ENCODE data around the gene SLC22A23.
"Not testable (repeated sequence)": the region's sequence is repeated elsewhere in the genome, so short reads cannot be mapped to it uniquely, and the experiment has no call there.

SLC22A23 gene

DNA sequence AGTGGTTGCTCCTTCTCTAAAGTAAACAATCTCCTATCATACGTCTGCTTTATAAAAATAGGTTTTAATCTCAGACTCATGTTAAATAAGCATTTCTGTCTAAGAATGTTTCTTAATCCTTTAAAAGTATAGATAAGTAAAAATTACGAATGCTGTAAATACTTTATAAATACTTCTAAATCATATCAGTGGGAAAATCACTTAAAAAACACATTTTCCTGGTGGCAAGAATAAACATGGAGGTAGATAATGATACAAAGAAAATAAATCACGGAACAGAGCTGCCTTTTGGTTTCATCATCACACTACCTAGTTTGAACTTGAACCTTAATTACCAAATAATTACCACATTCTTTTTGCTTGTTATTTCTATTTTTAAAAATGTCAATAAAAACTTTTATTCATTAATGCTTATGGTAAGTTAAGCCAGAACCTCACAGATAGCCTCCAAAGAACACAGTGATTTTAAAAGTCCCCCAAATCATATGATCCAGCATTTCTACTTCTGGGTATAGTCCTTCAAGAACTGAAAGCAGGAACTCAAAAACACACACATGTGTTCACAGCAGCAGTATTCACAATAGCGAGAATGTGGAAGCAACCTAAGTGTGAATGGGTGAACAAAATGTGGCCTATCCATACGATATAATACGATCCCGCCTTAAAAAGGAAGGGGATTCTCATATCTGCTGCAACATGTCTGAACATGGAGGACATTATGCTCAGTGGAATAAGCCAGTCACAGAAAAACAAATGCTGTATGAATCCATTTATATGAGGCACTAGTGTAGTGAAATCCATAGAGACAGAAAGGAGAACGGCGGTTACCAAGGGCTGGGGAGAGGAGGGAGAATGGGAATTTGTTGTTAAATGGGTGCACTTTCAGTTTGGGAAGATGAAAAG is 72.4 kb downstream of the SLC22A23 start:
- no peak for DNase-seq (ENCODE audit: low read depth)

DNA sequence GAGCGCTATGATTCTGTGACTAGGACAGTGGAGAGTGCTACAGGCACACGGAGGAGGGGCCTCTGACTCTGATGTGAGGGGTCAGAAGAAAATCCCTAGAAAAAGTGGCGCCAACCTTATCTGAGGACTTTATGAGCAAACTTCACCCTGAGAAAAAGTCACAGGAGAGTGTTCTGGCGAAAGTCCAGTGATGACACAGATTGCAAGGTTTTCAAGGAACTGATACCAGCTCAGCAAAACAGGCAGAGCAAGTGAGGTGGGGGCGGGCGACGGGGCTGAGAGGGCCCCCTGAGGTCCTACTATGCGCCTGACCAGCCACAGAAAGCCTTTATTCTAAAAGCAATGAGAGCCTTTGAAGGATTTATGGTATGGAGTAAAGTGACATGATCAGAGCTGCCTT is 73.3 kb downstream of the SLC22A23 start:
- DNase-seq (ENCODE audit: low read depth) = peak; percentile 22

DNA sequence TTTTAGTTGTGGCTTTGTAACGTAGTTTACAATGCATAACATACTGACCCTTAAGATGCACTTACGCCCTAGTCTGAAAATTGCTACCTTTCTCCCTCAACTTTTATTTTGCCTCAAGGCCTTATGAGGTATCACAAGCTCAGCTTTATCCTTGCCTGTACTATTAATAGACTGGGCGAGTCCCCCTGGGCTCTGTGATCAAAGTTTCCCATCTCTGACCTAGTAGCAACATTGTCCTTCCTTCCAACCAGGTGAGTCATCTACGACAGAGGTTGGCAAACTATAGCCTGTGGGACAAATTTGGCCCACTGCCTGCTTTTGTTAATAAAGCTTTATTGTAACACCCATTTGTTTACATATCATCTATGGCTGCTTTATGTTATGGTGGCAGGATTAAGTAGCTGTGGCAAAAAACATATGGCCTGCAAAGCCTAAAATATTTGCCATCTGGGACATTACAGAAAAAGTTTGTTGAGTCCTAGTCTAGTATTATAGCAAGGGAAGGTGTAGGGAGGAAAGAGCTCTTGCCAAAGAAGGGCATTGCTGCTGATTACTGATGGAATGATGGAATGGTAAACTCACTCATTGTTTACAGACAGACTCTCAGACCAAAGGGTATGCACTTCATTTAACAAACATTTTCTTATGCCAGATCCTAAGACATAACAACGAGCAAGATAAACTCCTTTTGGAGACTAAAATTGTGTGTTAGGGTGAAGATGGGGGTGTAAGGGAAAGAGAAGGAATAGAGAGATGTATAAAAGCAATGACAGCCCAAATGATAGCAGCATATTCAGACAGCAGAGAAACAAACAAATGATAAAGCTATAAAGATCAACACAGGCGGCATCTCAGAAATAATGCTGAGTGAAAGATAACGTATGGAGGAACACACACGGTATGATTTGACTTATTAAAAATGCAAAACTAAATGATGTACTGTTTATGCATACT is 74.2 kb downstream of the SLC22A23 start:
- no peak for DNase-seq (ENCODE audit: low read depth)

DNA sequence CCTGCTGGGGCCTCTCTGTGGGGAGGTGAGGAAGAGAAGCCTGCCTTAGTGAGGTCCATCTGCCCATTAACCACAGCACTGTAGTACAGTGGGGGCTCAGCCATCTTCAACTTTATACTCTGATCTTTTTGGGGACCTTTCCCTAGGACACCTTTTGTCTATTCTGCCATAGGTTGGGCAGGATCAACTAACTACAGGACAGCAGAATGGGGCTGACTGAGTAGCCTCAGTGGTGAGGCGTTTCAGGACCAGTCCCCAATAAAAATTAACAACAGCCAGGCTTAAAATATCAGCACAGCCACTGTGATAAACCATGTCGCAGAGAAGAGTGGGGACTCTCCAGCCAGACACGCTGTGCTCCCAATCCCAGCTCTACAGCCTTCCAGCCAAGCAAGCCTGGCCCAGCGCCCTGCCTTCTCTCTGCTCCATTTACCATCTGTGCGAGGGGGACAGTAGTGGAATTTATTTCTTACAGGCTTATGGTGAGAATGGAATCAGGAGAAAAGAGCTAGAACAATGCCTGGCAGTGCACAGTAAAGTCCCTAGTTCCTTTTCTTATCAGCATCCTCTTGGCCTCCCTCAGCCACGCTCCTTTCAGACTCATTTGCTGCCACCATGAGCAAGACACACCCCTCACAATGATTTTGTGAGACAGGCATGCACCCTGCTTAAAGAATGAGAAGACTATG is 75.5 kb downstream of the SLC22A23 start:
- DNase-seq (ENCODE audit: low read depth) = no peak

DNA sequence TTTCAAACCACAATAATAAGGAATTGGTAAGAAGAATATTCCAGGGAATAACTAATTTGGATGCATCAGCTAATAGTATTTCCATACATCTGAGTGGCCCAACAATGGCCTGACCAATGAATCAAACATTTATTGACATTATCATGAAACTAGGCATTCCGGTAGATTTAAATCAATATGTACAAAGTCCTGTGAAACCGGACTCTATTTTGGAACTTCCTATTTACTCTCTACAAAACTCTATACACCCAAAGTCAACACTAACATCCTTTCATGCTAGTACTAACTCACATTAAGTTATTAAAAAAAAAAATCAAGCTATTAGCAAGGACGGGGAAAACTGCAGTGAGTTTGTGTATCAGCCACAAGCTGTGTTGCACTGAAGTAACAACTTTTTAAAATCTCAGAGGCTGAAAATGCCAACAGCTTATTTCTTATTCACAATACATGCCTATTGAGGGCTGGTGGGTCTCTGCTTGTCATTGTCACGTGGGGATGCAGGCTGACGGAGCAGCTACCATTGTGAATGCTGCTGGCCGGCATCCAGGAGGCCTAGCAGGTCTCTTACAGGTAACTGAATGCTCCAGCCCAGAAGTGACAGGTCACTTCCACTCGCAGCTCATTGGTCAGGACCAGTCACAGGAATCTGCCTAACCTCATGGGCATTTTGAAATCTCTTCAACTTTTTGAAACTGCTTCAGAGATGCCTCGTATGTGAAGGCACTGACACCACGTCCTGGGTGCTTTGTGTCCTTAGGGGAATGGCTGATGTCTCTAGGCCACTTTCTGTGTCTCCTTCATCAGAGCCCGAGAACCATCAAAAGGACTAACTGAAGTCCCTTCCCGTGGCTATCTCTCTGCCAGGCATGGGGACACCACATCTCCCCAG is 76.3 kb downstream of the SLC22A23 start:
- DNase-seq (ENCODE audit: low read depth) = no peak

DNA sequence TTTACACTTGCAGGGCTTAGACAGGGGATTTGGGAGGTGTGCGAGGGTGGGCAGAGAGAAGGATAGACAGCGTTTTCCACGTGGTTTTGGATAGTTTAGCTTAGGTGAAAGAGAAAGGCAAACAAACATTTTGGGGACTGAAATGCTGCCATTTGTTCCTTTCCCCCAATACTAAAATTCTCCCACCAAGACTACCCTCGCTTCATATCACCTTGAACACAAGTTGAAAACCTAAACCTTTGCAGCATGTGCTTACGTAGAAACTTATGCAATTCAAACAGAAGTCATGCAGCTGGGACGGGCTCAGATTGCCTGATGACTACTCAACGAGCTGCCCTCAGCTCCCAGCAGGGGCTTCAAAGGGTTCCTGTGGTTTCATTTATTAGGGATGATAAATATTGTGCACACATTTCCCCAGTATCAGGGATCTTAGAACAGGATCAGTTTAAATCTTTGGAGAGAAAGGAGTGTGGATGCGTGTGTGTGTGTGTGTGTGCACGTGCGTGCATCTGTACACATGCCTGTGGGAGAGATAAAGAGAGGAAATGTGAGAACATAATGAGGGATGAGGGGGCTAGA is 77.3 kb downstream of the SLC22A23 start:
- DNase-seq (ENCODE audit: low read depth) = no peak

DNA sequence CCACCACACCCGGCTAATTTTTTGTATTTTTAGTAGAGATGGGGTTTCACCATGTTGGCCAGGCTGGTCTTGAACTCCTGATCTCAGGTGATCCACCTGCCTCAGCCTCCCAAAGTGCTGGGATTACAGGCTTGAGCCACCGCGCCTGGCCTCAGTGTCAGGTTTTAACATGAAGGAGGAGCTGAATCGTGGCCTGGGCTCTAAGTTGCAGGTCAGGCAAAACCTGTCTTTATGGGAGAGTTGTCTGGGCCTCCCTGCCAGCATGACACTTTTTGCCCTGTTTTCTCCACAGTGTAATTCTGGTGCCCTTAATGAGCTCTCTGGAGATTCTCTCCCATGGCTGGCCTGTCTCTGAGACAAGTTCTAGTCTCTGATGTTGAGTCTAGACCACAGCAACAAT is 78.0 kb downstream of the SLC22A23 start:
- not testable (repeated sequence) for DNase-seq (ENCODE audit: low read depth)

DNA sequence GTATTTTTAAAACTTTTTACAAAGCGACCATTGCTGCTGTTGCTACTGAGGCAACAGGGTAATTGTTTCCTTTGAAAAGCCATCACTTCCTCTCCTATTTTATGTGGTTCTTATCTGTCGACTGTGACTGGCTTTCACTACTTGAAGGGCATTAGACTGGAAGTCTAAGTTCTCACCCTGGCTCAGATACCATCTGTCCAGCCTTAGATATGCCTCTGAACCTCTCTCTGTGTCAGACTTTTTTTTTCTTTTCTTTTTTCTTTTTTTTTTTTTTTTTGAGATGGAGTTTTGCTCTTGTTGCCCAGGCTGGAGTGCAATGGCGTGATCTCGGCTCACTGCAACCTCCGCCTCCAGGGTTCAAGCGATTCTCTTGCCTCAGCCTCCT is 78.5 kb downstream of the SLC22A23 start:
- DNase-seq (ENCODE audit: low read depth) = not testable (repeated sequence)

DNA sequence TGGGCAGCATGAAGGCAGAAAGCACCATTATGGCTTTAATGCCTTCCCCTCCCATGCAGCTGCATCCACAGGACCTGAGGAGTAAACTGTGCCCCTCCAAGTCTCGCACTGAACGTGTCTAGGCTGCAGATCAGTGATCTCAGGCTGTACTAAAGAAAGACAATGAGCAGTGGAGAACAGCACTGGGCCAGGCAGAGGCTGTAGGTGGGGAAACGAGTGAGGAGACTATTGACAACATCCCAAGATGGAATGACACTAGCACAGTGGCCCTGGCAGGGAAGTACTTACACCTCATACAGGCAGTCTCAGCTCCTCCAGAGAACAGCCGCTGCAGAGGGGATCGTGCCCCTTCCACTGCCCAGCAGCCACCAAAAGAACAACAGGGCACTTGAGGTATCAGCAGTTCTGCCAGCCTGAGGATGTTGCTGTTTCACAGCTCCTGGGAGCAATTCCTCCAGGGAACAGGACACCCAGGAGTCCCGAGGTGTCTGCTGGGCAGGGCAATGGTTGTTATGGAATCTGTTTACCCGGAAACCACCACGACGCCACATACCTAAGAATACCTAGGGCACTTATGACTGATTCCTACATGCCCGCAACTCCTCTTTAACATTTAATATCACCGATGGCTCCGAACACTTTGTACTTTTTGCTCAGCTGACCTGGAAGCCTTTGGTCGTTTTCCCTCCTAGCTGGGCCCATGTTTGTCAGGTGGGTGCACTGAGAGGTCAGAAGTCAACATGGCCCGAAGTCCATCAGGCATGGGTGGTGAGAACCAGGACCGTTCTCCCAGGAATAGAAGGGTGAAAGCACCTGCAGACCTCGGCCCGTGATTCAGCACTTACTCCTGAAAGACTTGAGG is 79.1 kb downstream of the SLC22A23 start:
- DNase-seq (ENCODE audit: low read depth) = no peak

DNA sequence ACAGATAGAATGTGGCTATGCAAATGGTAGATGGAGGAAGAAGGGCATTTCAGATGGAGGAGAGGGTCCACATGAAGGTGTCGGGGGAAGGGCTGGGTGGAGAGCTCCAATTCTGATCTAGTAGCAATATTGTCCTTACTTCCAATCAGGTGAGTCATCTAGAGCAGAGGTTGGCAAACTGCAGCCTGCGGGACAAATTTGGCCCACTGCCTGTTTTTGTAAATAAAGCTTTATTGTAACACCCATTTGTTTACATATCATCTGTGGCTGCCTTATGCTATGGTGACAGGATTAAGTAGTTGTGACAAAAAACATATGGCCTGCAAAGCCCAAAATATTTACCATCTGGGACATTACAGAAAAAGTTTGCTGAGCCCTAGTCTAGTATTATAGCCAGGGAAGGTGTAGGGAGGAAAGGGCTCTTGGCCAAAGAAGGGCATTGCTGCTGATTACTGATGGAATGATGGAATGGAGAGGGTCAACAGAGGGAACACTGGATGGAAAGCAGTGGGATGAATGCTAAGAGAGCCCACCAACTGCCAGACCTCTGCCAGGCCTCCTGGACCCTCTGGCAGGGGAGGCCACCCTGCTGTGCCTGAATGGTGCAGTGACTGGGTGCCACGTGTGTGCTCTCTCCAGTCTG is 79.8 kb downstream of the SLC22A23 start:
- no peak for DNase-seq (ENCODE audit: low read depth)

DNA sequence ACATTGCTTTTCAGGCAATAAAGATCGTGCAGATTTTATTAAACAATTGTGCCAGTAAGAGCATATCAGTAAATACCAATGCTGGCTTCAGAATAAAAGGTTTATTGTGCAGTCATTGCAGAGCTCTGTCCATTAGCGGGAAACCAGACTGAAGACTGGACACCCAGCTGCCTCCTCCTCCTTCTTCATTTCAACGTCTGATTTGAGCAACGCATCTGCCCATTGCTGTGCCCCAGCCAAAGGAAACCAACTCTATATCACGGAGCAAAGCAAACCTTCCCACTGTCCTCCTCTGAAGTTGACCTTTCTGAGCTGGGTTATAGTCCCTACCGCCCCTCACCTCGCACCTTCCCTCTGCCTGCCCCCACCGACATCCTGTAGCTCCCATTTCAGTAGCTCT is 80.8 kb downstream of the SLC22A23 start:
- no peak for DNase-seq (ENCODE audit: low read depth)

DNA sequence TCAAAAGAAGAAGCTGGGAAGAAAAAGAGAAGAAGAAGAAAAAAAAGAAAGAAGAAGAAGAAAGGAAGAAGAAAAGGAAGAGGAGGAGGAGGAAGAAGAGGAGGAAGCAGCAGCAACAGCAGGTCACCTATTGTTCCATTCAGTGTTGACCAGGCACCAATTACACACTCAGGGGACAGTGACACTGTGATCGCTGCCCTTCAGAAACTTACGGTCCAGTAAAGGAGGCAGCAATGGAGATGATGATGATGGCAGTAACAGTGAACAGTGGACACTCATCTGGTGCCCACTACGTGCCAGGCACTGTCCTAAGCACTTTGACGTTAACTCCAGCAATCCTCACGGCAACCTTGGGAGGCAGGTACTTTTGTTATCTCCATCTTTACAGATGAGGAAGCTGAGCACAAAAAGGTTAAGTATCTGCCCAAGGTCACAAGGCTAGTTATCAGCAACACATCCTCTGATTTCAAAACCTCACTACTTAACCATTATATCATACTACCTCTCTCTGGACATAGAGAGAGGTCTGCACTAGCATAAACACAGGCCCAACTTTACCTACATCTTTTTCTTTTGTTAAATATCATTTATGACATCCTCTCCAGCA is 83.2 kb downstream of the SLC22A23 start:
- no peak for DNase-seq (ENCODE audit: low read depth)

DNA sequence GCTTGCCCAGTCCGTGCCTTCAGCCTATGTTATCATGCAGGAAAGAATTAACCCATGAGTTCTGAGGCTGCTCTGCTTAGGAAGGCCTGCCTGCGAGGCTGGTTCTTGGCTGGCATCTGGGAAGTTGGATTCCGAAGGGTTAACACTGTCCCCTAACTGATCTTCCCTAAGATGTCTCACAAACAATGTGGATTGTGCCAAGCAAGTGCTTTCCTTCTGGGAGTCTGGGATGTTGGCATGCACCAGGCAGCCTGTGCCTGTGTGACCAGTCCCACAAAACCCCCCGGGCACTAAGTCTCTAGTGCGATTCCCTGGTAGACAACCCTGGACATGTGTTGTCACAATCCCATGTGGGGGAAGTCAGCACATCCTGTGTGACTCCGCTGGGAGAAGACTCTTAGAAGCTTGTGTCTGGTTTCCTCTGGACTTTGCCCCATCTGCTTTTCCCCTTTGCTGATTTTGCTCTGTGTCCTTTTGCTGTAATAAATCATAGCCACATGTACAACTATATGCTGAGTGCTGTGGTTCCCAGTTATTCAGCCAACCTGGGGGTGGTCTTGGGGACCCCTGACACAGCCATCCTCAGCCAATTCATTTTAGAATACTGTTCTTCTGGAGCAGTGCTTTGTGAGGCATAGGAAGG is 83.8 kb downstream of the SLC22A23 start:
- DNase-seq (ENCODE audit: low read depth) = no peak

DNA sequence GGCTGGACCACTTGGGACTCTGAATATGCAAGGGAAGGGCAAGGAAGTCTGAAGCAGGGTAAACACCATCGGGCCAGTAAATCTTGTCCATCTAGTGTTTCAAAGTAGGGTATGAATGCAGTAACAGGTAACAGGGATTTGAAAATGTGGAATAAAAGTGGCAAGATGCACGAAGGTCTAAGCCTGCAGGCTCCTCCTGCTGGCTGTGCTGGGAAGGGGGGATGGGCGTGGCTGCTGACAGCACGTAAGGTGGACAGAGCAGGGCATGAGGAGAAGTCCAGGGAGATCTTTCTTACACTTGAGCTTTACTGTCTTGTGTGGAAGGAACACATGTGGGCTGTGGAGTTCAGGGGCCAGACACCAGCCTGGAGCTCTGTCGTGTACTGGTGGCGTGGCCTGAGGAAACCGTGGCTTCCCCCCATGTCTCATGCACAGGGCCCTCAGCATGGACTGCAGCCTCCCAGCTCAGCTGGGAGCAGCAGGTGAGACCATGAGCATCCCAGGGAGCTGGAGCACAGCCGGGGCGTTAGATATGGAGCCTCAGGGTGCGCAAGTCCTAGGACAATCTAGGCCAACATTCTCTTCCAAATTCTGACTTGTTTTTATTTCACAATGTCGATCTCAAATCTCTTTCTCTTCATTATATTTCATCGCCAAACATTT is 84.5 kb downstream of the SLC22A23 start:
- DNase-seq (ENCODE audit: low read depth) = no peak

DNA sequence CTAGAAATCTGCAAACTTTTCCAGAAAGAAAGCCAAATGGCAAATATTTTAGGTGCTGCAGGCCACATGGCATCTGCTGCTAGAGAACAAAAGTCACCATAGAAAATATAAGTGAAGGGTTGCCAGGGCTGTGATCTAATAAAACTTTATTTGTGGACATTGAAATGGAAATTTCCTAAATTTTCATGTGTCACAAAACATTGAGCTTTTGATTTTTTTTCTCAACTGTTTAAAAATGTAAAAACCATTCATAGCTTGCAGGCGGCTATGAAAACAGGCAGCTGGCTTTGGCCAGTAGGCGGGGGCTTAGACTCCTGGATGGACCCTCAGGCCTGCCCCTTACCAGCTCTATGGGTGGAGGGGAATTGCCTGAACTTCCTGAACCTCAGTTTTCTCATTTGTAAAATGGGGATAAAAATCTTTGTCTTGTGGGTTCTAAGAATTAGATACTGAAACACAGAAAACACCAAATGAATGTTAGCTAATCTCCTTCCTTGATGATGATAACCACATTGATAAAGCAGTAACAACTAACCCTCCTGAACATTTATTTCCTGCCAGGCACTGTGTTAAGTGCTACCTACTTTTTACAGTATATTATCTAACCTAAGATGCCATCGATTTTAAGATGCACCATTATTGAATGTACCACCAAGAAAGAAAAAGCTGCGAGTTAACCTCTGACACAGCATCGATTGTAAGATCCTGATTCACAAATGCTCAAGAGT is 85.5 kb downstream of the SLC22A23 start:
- DNase-seq (ENCODE audit: low read depth) = no peak

DNA sequence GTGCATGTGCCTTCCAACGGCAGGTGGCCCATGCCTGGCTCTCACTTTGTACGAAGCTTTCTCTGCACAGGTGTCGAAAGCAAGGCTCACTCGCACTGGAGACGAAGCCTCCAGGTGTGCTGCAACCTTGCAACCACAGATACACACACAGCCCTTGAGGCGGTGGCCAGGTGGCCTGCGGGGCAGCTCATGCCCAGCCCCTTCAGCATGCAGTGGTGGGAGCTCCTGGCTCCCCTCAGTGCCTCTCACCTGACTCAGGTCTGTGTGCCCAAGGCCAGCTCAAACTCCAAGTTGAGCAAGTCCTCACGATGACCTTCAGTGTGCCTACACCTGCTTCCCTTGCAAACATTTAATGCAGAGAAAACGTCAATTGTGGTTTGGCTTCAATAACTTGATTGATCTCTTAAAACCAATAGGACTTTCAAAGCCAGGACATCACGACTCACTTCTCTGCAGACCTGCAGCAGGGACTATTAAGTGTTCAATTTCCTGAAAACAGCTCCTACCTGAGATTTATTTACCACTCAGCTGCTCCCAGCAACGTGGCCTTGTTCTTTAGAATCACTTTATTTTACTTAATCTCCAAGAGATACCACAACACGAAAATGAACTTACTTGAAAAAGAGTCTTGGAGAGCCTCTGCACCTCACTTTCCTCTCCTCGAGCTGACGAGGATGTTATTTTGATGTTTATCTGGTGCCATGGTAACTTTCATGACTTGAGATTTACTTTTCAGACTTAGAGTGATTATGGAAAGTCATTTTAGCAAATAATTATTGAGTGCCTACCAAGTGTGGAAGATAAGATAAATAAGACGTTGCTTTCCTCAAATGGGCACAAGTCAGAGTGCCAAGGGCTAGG is 86.3 kb downstream of the SLC22A23 start:
- DNase-seq (ENCODE audit: low read depth) = no peak
